SK-N-SH (cell line): Measurements from ENCODE around the gene POLDIP3. TPM values are rescaled to one million over a fixed set of nuclear protein-coding genes. Genes with fewer than 3 reads are reported as not detected.

Experiments
- CTCF ChIA-PET: fragments of 300-600, 350-600 bp; formaldehyde crosslinking; extraction: SDS; loops from one replicate; lab custom pipeline; 2021; lab: Yijun Ruan, JAX
- POLR2A ChIA-PET: fragments of 350-600 bp; sonication (Branson Sonifier 250); formaldehyde crosslinking; extraction: SDS; loops from one replicate; lab custom pipeline; 2020; ENCODE audit warnings: antibody characterized with exemption, inconsistent platforms; lab: Yijun Ruan, JAX
- DNase-seq: peaks from one replicate; pipeline ENCODE4 v3.0.0; 2012
- H2AFZ ChIP-seq: fragments of 200-600 bp; sonication (generic); 2 replicates; pipeline ENCODE4 v1.8.1; 2016; ENCODE audit warnings: antibody characterized with exemption, mild to moderate bottlenecking, low read depth
- H3F3A ChIP-seq: fragments of 200-600 bp; sonication (generic); replicated peaks from 2 replicates; pipeline ENCODE3; 2016; ENCODE audit warnings: antibody characterized with exemption, mild to moderate bottlenecking; ENCODE audit not compliant: insufficient read depth
- H3K27ac ChIP-seq, 2 experiments: fragments of 200-500 bp in 1 of 2; fragments of 200-600 bp in 1 of 2; sonication (Bioruptor generic) in 1 of 2; sonication (generic), shearing (Covaris generic) in 1 of 2; 2 replicates each; pipeline versions ENCODE4 v1.5.1 to v1.6.1; 2014 to 2016; ENCODE audit warnings: low read depth in 2 of 2, inconsistent platforms in 1 of 2, low read length in 1 of 2, mild to moderate bottlenecking in 1 of 2, mixed read lengths in 1 of 2
- H3K27me3 ChIP-seq: fragments of 200-600 bp; sonication (generic), shearing (Covaris generic); 2 replicates; pipeline ENCODE4 v1.6.1; 2016; ENCODE audit warnings: mixed run types; ENCODE audit not compliant: insufficient read depth
- H3K36me3 ChIP-seq, 2 experiments: fragments of 200-500 bp in 1 of 2; fragments of 200-600 bp in 1 of 2; sonication (Bioruptor generic) in 1 of 2; sonication (generic) in 1 of 2; replicated peaks in 1 of 2; 2 replicates each; pipeline versions ENCODE3 to v1.5.1; 2014 to 2016; ENCODE audit warnings: low read length in 1 of 2, mild to moderate bottlenecking in 1 of 2; ENCODE audit not compliant: insufficient read depth in 2 of 2, control insufficient read depth in 1 of 2
- H3K4me1 ChIP-seq, 2 experiments: fragments of 200-500 bp in 1 of 2; fragments of 200-600 bp in 1 of 2; sonication (Bioruptor generic) in 1 of 2; sonication (generic), shearing (Covaris generic) in 1 of 2; 2 replicates each; pipeline versions ENCODE4 v1.5.1 to v1.6.1; 2014 to 2016; ENCODE audit warnings: low read depth in 1 of 2, low read length in 1 of 2, mixed run types in 1 of 2; ENCODE audit not compliant: insufficient read depth in 2 of 2, control insufficient read depth in 1 of 2
- H3K4me2 ChIP-seq: fragments of 200-600 bp; sonication (generic), shearing (Covaris generic); 2 replicates; pipeline ENCODE4 v1.6.1; 2017; ENCODE audit warnings: mixed run types
- H3K4me3 ChIP-seq, 2 experiments: fragments of 200-500 bp in 1 of 2; fragments of 200-600 bp in 1 of 2; sonication (Bioruptor generic) in 1 of 2; sonication (generic), shearing (Covaris generic) in 1 of 2; 2 replicates each; pipeline versions ENCODE4 v1.5.1 to v1.8.1; 2014 to 2016; ENCODE audit warnings: low read depth in 2 of 2, inconsistent platforms in 1 of 2, low read length in 1 of 2, mild to moderate bottlenecking in 1 of 2, mixed read lengths in 1 of 2, moderate library complexity in 1 of 2
- H3K79me2 ChIP-seq: fragments of 200-600 bp; sonication (generic); 2 replicates; pipeline ENCODE4 v1.8.1; 2017; ENCODE audit warnings: mild to moderate bottlenecking; ENCODE audit not compliant: insufficient read depth
- H3K9ac ChIP-seq: fragments of 200-600 bp; sonication (generic); 2 replicates; pipeline ENCODE4 v1.6.1; 2017; ENCODE audit warnings: mixed run types
- H3K9me2 ChIP-seq: fragments of 200-600 bp; sonication (generic); 2 replicates; pipeline ENCODE4 v1.6.1; 2017; ENCODE audit warnings: mixed run types
- H3K9me3 ChIP-seq: fragments of 200-600 bp; sonication (generic); 2 replicates; pipeline ENCODE4 v1.6.1; 2017; ENCODE audit warnings: mixed run types, mild to moderate bottlenecking, moderate library complexity
- H4K20me1 ChIP-seq: fragments of 200-600 bp; sonication (generic); 2 replicates; pipeline ENCODE4 v1.6.1; 2017; ENCODE audit warnings: mild to moderate bottlenecking, mixed run types; ENCODE audit not compliant: insufficient read depth
- ELF1 ChIP-seq: IDR thresholded peaks from 2 replicates; pipeline ENCODE4 v1.4.0; 2012
- GABPA ChIP-seq: IDR thresholded peaks from 2 replicates; pipeline ENCODE4 v1.4.0; 2012; ENCODE audit warnings: low read depth, mild to moderate bottlenecking
- IRF3 ChIP-seq: fragments of 150-350 bp; IDR thresholded peaks from 2 replicates; pipeline ENCODE4 v1.6.1; 2016; ENCODE audit warnings: mild to moderate bottlenecking, low read depth, low read length
- JUND ChIP-seq: IDR thresholded peaks from 2 replicates; pipeline ENCODE4 v1.4.0; 2012
- NFIC ChIP-seq: IDR thresholded peaks from 2 replicates; pipeline ENCODE4 v1.4.0; 2012; ENCODE audit warnings: borderline replicate concordance
- RCOR1 ChIP-seq: fragments of 150-350 bp; IDR thresholded peaks from 2 replicates; pipeline ENCODE4 v1.6.1; 2017; ENCODE audit warnings: antibody characterized with exemption, low read length
- REST ChIP-seq: IDR thresholded peaks from 2 replicates; pipeline ENCODE4 v1.6.1; 2012; ENCODE audit warnings: mild to moderate bottlenecking, low read depth, low read length, moderate library complexity
- RFX5 ChIP-seq: IDR thresholded peaks from 2 replicates; pipeline ENCODE4 v1.6.1; 2012; ENCODE audit warnings: mild to moderate bottlenecking, improper control_type of control experiment, low read length
- TAF1 ChIP-seq: IDR thresholded peaks from 2 replicates; pipeline ENCODE4 v1.6.1; 2012; ENCODE audit warnings: low read depth, mild to moderate bottlenecking, low read length, moderate library complexity, borderline replicate concordance
- TEAD4 ChIP-seq: IDR thresholded peaks from 2 replicates; pipeline ENCODE4 v1.4.0; 2012; ENCODE audit warnings: mild to moderate bottlenecking, borderline replicate concordance; ENCODE audit not compliant: insufficient read depth
- USF1 ChIP-seq: IDR thresholded peaks from 2 replicates; pipeline ENCODE4 v1.4.0; 2012; ENCODE audit warnings: low read depth, borderline replicate concordance
- USF2 ChIP-seq: fragments of 150-350 bp; IDR thresholded peaks from 2 replicates; pipeline ENCODE4 v1.6.1; 2017; ENCODE audit warnings: antibody characterized with exemption, low read length, low read depth, borderline replicate concordance
- WGBS: methylation state at CpG from one replicate; pipeline ENCODE4 v1.1.6; 2017; ENCODE audit warnings: low lambda C conversion rate; 5-methylcytosine and 5-hydroxymethylcytosine counted together
- polyA plus RNA-seq, 3 experiments: library from polyadenylated mRNA; depleted of rRNA; stranded (reverse); fragments of >200 nt; gene quantifications; 2 replicates each; pipeline ENCODE4 v1.2.3, GENCODE V29; 2012

The POLDIP3 gene
- polyA plus RNA-seq, 1 of the 3 experiments (the other 2 are of a cell fraction) = 18.8 TPM

- no peak for TF ChIP-seq USF2
- TF ChIP-seq REST = no peak
- no peak for TF ChIP-seq IRF3
- no peak for TF ChIP-seq ELF1
- TF ChIP-seq, all 33 proteins: peak for 8
Measured at GRCh38 chr22:42635531-42635930, 20.8 kb upstream of the POLDIP3 start (continued).

GRCh38 chr22:42633013-42633412, 18.3 kb upstream of the POLDIP3 start:
- 98% methylated on average over 6 of the region's 9 CpGs for WGBS
- ChIA-PET CTCF (interaction anchor here (1.1 to 1.4 kb wide), 3 partner anchors 10 to 21 kb away, joined by 3 to 4 read pairs (median 3); no protein-coding TSS in a partner anchor), POLR2A (no interaction called here)
- H4K20me1 ChIP-seq = no peaks in the 10 kb centered on the region
- no peaks in the 10 kb centered on the region for H3K9me3 ChIP-seq
- no peaks in the 10 kb centered on the region for H3K9me2 ChIP-seq
- H2AFZ ChIP-seq = no peak overlapping the region
- DNase-seq = no peak
- H3K4me1 ChIP-seq = no peaks in the 10 kb centered on the region
- no peak overlapping the region for H3K27ac ChIP-seq
- no peak overlapping the region for H3K9ac ChIP-seq
- H3K79me2 ChIP-seq = peaks cover 23% of the 10 kb centered on the region
- TF ChIP-seq TAF1 (no peak), IRF3 (no peak), NFIC (no peak), USF1 (no peak), TEAD4 (no peak), JUND (no peak), GABPA (no peak), RFX5 (no peak), RCOR1 (no peak)
- no peak overlapping the region for H3K4me2 ChIP-seq
- H3F3A ChIP-seq = peaks cover 5% of the 10 kb centered on the region
- no peaks in the 10 kb centered on the region for H3K27me3 ChIP-seq
- no peak overlapping the region for H3K4me3 ChIP-seq
- H3K36me3 ChIP-seq = peaks cover 0 to 2% of the 10 kb centered on the region in 2 experiments
